ENCODE data around the gene SLC34A3.

The SLC34A3 gene

GRCh38 chr9:137199411-137200121 lies 31.1 kb upstream of the SLC34A3 start:
- H3K27ac ChIP-seq (replicated peaks): no peak overlapping the region
- H3K27me3 ChIP-seq (ENCODE audit: insufficient read depth, poor library complexity, severe bottlenecking): no peaks in the 10 kb centered on the region
- peak overlapping the region; percentile 36 for H3K4me3 ChIP-seq (replicated peaks; ENCODE audit: insufficient read depth, low read length)
- TF ChIP-seq CTCF (IDR thresholded peaks at IDR 0.05; ENCODE audit: insufficient read depth, low read length): no peak
- no peak for TF ChIP-seq REST (IDR thresholded peaks at IDR 0.05; ENCODE audit: insufficient replicate concordance, low read depth)
- no peak for TF ChIP-seq POLR2AphosphoS5 (IDR thresholded peaks at IDR 0.05; ENCODE audit: low read depth)
- no peak for TF ChIP-seq SPI1 (IDR thresholded peaks at IDR 0.05; ENCODE audit: borderline replicate concordance, low read depth)
- TF ChIP-seq GABPA (IDR thresholded peaks at IDR 0.05; ENCODE audit: low read depth): no peak
- no peak for DNase-seq (ENCODE audit: low read depth in 1 of 2, low spot score in 1 of 2)

- Histone ChIP-seq H3K4me3 (replicated peaks; ENCODE audit: insufficient read depth, low read length) (peak within 1 kb of the TSS; percentile 62), H3K27me3 (ENCODE audit: insufficient read depth, poor library complexity, severe bottlenecking) (no peaks in the 10 kb centered on the region), H3K27ac (replicated peaks) (peak within 1 kb of the TSS; percentile 74)
- DNase-seq (ENCODE audit: low read depth in 1 of 2, low spot score in 1 of 2): peak; percentile 100
- no peak for TF ChIP-seq CTCF (IDR thresholded peaks at IDR 0.05; ENCODE audit: insufficient read depth, low read length)
- TF ChIP-seq REST (IDR thresholded peaks at IDR 0.05; ENCODE audit: insufficient replicate concordance, low read depth): no peak
- TF ChIP-seq POLR2AphosphoS5 (IDR thresholded peaks at IDR 0.05; ENCODE audit: low read depth): peak; percentile 74
- TF ChIP-seq GABPA (IDR thresholded peaks at IDR 0.05; ENCODE audit: low read depth): no peak; the same call in 1 of the 2 replicates
- TF ChIP-seq SPI1 (IDR thresholded peaks at IDR 0.05; ENCODE audit: borderline replicate concordance, low read depth): peak; percentile 66
These were observed 30.1 kb upstream of the SLC34A3 start, which contains the start of gene TPRN for GRCh38 chr9:137200311-137201204. TSS of gene TPRN (minus strand) at chr9:137200741. CDS start at chr9:137200711, 30 bp downstream.

DNA sequence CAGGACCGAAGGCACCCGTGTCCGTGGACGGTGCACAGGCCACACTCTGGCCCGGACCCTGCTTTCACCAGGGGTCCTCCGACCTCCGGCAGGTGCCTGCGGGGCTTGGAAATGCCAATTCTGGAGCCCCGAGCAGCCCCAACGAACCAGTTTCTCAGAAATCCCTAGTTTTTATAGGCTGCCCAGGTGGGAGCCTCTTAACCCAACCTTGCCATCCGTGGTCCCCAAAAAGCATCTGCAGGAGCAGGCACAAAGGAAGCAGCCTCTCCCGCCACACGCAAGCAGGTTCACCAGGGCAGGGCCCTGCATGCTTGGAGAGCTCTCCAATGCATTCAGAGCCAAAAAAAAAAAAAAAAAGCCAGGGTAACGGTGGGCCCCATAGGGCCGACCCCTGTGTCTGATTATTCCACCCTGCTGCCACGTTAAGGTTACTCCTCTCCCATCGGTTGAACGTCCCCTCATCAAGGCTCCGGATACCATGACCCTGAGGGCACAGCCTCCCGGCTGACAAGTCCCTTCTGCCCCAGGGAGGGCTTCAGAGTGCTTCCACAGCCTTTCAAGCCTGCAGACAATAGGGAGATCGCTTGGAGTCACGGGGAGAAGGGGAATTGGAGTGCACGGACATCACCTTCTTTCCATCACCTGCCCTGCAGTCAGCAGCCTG lies 29.4 kb upstream of the SLC34A3 start:
- TF ChIP-seq GABPA (IDR thresholded peaks at IDR 0.05; ENCODE audit: low read depth) (no peak), SPI1 (IDR thresholded peaks at IDR 0.05; ENCODE audit: borderline replicate concordance, low read depth) (no peak)
- Histone ChIP-seq H3K27ac (replicated peaks) (peak overlapping the region; percentile 74), H3K27me3 (ENCODE audit: insufficient read depth, poor library complexity, severe bottlenecking) (no peaks in the 10 kb centered on the region), H3K4me3 (replicated peaks; ENCODE audit: insufficient read depth, low read length) (peak overlapping the region; percentile 62)
- DNase-seq (ENCODE audit: low read depth in 1 of 2, low spot score in 1 of 2): peak in 1 of 2 experiments; percentile 22

Data from HL-60 (cell line).